Suprapubic skin (tissue), 4 donors: ENCODE data around the gene TRIM44. TPM values are rescaled to one million over a fixed set of nuclear protein-coding genes. Genes with fewer than 3 reads are reported as not detected.

Experiments used
- DNase-seq, 2 donors: peaks; one replicate each; pipeline ENCODE4 v3.0.0-alpha.2; 2019; ENCODE audit warnings: low spot score in 2 of 2
- H3K27ac ChIP-seq: fragments of 200-600 bp; sonication (generic); one replicate; pipeline ENCODE4 v1.5.1; 2019
- H3K27me3 ChIP-seq: fragments of 200-600 bp; sonication (generic); one replicate; pipeline ENCODE4 v1.5.1; 2019
- H3K36me3 ChIP-seq: fragments of 200-600 bp; sonication (generic); one replicate; pipeline ENCODE4 v1.5.1; 2019
- H3K4me1 ChIP-seq: fragments of 200-600 bp; sonication (generic); one replicate; pipeline ENCODE4 v1.5.1; 2019
- H3K4me3 ChIP-seq: fragments of 200-600 bp; sonication (generic); one replicate; pipeline ENCODE4 v1.5.1; 2019; ENCODE audit warnings: mild to moderate bottlenecking
- H3K9me3 ChIP-seq: fragments of 200-600 bp; sonication (generic); one replicate; pipeline ENCODE4 v1.5.1; 2019
- EP300 ChIP-seq: sonication (generic); formaldehyde crosslinking; IDR thresholded peaks from one replicate; pipeline ENCODE4 v1.6.1; 2017; ENCODE audit warnings: antibody characterized with exemption
- POLR2A ChIP-seq, 2 donors: fragments of 450-650 bp; IDR thresholded peaks; one replicate each; pipeline ENCODE4 v1.6.1; 2017; ENCODE audit warnings: antibody characterized with exemption in 2 of 2, mild to moderate bottlenecking in 2 of 2, moderate library complexity in 2 of 2
- POLR2AphosphoS5 ChIP-seq, 3 donors: sonication (generic); formaldehyde crosslinking; IDR thresholded peaks; one replicate each; pipeline ENCODE4 v1.6.1; 2017; ENCODE audit warnings: antibody characterized with exemption in 3 of 3
- WGBS: methylation state at CpG from one replicate; pipeline ENCODE4 v1.1.5; 2018; 5-methylcytosine and 5-hydroxymethylcytosine counted together
- total RNA-seq, 4 donors: library from RNA; depleted of rRNA; stranded (reverse); fragments of >200 nt; gene quantifications; one replicate each; pipeline ENCODE4 v1.1.0, GENCODE V29; 2016
- TF ChIP-seq, protein P1 (sequence below), 2 donors: fragments of 200-600 bp in 1 of 2; fragments of 450-650 bp in 1 of 2; sonication (generic) in 1 of 2; IDR thresholded peaks; one replicate each; pipeline ENCODE4 v1.5.1; 2016 to 2019; ENCODE audit warnings: antibody characterized with exemption in 2 of 2, mild to moderate bottlenecking in 1 of 2, moderate library complexity in 1 of 2

TRIM44 gene
- total RNA-seq, 4 donors from 2014 or later: 21.3 to 55.7 (median 31.3) TPM

DNA sequence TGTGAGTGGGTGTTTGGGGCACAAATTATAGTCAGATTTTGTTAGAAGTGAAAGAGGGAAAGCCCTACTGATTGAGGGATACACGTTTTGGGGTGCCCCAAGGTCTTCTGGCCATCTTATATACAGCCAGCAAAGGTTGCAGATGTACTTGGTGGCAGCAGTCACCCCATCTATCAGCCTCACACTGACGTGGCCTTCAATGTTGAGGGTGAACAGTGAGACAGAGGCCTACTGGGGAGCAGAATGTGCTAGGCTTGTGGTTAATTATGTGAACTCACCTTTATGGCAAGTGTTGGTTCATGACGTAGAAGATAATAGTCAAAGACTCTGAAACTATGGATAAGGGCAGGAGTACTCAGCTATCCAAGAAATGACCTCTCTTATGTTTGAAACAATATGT lies 121.2 kb downstream of the TRIM44 start:
- no peak overlapping the region for H3K27ac ChIP-seq
- H3K4me3 ChIP-seq: no peak overlapping the region
- peaks cover 17% of the 10 kb centered on the region for H3K4me1 ChIP-seq
- TF ChIP-seq POLR2AphosphoS5 (IDR thresholded peaks at IDR 0.05) (no peak), POLR2A (IDR thresholded peaks at IDR 0.05) (no peak)
- DNase-seq: no peak
- no peaks in the 10 kb centered on the region for H3K27me3 ChIP-seq
- no peaks in the 10 kb centered on the region for H3K36me3 ChIP-seq
- no peaks in the 10 kb centered on the region for H3K9me3 ChIP-seq
- 91% methylated on average over 3 of the region's 3 CpGs for WGBS

DNA sequence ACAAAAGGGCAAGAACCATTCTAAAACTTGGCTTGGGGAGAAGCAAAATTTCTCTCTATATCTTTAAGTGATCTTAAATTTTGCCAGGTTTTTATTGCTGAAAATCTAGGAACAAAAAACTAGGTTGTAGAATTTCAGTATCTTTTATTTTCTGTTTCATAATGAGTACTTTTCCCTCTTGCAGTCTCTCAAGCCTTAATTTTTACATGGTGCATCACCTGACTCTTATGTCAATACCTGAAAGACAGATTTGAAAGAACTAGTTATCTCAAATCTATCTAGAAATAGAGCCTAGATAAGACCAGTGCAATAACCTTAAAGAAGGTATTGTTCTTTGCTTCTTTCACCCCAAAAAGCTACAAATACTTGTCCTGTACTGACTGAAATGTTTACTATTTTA lies 122.1 kb downstream of the TRIM44 start:
- no peak overlapping the region for H3K27ac ChIP-seq
- peaks cover 17% of the 10 kb centered on the region for H3K4me1 ChIP-seq
- no peak overlapping the region for H3K4me3 ChIP-seq
- no peaks in the 10 kb centered on the region for H3K9me3 ChIP-seq
- DNase-seq: no peak
- no peaks in the 10 kb centered on the region for H3K27me3 ChIP-seq
- H3K36me3 ChIP-seq: no peaks in the 10 kb centered on the region
- no peak for TF ChIP-seq EP300
- TF ChIP-seq POLR2AphosphoS5 (IDR thresholded peaks at IDR 0.05): no peak
- no peak for TF ChIP-seq POLR2A (IDR thresholded peaks at IDR 0.05)
- TF ChIP-seq, protein P1, sequence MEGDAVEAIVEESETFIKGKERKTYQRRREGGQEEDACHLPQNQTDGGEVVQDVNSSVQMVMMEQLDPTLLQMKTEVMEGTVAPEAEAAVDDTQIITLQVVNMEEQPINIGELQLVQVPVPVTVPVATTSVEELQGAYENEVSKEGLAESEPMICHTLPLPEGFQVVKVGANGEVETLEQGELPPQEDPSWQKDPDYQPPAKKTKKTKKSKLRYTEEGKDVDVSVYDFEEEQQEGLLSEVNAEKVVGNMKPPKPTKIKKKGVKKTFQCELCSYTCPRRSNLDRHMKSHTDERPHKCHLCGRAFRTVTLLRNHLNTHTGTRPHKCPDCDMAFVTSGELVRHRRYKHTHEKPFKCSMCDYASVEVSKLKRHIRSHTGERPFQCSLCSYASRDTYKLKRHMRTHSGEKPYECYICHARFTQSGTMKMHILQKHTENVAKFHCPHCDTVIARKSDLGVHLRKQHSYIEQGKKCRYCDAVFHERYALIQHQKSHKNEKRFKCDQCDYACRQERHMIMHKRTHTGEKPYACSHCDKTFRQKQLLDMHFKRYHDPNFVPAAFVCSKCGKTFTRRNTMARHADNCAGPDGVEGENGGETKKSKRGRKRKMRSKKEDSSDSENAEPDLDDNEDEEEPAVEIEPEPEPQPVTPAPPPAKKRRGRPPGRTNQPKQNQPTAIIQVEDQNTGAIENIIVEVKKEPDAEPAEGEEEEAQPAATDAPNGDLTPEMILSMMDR (IDR thresholded peaks at IDR 0.05): no peak

DNA sequence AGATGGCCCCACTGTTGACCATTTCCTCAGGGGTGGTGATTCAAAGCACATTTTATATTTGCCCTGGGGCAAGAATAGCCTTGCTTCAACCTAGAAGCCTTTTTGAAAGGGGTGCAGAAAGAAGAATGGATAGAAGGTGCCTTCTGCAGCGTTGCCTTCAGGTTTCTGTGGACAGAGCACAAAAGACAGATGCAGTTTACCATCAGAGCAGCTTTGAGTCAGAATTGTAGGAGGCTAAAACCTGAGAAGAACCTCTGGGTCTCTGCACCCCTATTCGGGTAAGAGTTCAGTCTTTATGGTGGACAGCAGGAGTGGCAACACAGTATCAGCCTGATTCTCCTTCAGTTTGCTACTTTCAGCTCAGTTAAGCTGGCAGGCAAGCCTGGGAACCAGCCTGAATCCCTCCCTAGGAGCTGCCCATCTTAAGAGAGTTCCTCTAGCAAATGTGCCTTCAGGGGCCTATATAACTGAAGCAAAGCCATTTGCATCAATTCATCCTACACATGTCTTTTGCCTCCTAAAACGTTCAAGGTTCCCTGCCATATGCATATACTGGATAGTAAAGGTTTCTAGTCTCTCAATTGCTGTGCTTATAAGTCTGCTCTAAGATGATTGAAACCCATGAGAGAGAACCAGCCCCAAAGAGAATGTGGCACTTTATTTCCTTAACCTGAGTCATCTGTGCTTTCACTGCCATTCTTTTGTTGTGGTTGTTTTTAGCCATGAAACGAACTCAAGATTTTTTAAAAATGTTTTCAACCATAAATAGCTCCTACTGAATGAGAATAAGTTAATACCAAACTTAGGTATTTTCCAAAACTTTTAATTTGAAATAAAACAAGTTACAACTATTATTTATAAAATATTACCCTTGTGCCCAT lies 123.0 kb downstream of the TRIM44 start:
- Histone ChIP-seq H3K27ac (no peak overlapping the region), H3K4me3 (no peak overlapping the region), H3K36me3 (no peaks in the 10 kb centered on the region), H3K4me1 (peaks cover 17% of the 10 kb centered on the region), H3K9me3 (no peaks in the 10 kb centered on the region), H3K27me3 (no peaks in the 10 kb centered on the region)
- DNase-seq: no peak
- 65% methylated on average over 4 of the region's 4 CpGs for WGBS
- no peak for TF ChIP-seq POLR2A (IDR thresholded peaks at IDR 0.05)
- no peak for TF ChIP-seq POLR2AphosphoS5 (IDR thresholded peaks at IDR 0.05)
- no peak for TF ChIP-seq EP300
- TF ChIP-seq, protein P1 (IDR thresholded peaks at IDR 0.05): no peak

DNA sequence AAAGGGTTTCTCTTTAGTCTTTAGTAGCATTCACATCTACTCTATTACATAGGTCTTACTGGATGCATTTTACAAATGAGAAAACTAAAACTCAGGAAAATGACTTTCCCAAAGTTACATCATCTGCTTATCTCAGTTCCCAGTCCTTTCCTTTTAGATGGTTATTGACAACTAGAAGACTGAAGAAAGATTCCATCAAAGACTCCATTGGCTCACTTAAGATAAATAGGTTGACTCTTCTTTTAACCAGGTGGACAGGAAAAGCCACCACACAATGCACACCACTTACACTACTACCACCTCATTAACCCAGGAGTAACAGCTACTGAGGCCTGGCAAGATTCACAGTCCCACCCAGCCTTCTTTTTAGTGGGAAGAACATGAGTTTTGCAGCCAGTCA lies 123.6 kb downstream of the TRIM44 start:
- DNase-seq: no peak
- H3K36me3 ChIP-seq: no peaks in the 10 kb centered on the region
- no peak overlapping the region for H3K4me3 ChIP-seq
- H3K9me3 ChIP-seq: no peaks in the 10 kb centered on the region
- TF ChIP-seq POLR2A (IDR thresholded peaks at IDR 0.05): no peak
- TF ChIP-seq POLR2AphosphoS5 (IDR thresholded peaks at IDR 0.05): no peak
- TF ChIP-seq, protein P1 (IDR thresholded peaks at IDR 0.05): no peak
- TF ChIP-seq EP300: no peak
- no peak overlapping the region for H3K27ac ChIP-seq
- H3K27me3 ChIP-seq: no peaks in the 10 kb centered on the region
- H3K4me1 ChIP-seq: peaks cover 17% of the 10 kb centered on the region

DNA sequence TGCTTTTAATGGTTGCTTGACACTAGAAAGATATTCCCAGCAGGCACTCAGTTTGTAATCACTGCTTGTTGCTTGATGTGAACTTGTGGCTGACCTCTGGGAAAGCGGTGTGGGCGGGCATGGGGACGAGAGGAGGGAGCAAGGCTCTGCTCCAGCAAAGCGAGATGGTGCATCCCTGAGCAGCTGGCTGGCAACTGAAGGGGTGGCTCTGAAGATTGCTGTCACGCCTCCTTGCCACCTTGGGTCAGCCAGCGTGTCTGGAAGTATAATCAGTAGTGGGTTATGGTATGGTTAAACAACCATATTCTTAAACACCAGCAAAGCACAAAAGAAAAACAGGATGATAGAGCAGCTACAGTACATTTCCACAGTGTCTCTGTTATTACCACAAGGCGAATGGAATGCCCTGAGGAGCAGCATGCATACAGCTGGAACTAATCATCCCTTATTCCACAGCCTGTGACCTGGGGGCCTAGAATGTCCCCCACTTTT lies 124.5 kb downstream of the TRIM44 start:
- peaks cover 17% of the 10 kb centered on the region for H3K4me1 ChIP-seq
- 78% methylated on average over 7 of the region's 7 CpGs for WGBS
- no peaks in the 10 kb centered on the region for H3K9me3 ChIP-seq
- TF ChIP-seq EP300 (no peak), POLR2AphosphoS5 (IDR thresholded peaks at IDR 0.05) (no peak), POLR2A (IDR thresholded peaks at IDR 0.05) (no peak)
- TF ChIP-seq, protein P1 (IDR thresholded peaks at IDR 0.05): no peak
- no peak for DNase-seq
- H3K4me3 ChIP-seq: no peak overlapping the region
- H3K27me3 ChIP-seq: no peaks in the 10 kb centered on the region
- H3K36me3 ChIP-seq: no peaks in the 10 kb centered on the region
- no peak overlapping the region for H3K27ac ChIP-seq
